IMR-90 (cell line): ENCODE data around the gene GMPPA. TPM values are rescaled to one million over a fixed set of nuclear protein-coding genes. Genes with fewer than 3 reads are reported as not detected.

ENCODE experiments used
- ATAC-seq: fragments of 200-7000 bp; cut with Tn5 transposase; 2 replicates; pipeline ENCODE4 v1.9.1; 2020; ENCODE audit warnings: low read depth, mild to moderate bottlenecking, moderate library complexity
- BruUV-seq: library from RNA; stranded (reverse); fragments of 400-500 nt; replicated peaks from 2 replicates; lab custom pipeline; 2021; lab: Mats Ljungman, UMichigan
- CTCF ChIA-PET: fragments of 300-600 bp; formaldehyde crosslinking; extraction: SDS; loops from one replicate; lab custom pipeline; 2021; ENCODE audit warnings: antibody characterized with exemption; lab: Yijun Ruan, JAX
- POLR2A ChIA-PET: fragments of 300-600 bp; sonication (Branson Sonifier 250); formaldehyde crosslinking; loops from one replicate; lab custom pipeline; 2022; ENCODE audit warnings: antibody characterized with exemption; ENCODE audit not compliant: unreplicated experiment; lab: Charles Lee
- DNase-seq: peaks from one replicate; pipeline ENCODE4 v3.0.0; 2013
- H2AFZ ChIP-seq: replicated peaks from 2 replicates; pipeline ENCODE3; 2013; ENCODE audit warnings: low read length, mild to moderate bottlenecking; ENCODE audit not compliant: poor library complexity
- H2AK5ac ChIP-seq: 2 replicates; pipeline ENCODE4 v1.6.1; 2013; ENCODE audit warnings: low read depth, low read length, inconsistent platforms
- H2AK9ac ChIP-seq: replicated peaks from 2 replicates; pipeline ENCODE3; 2013; ENCODE audit warnings: mild to moderate bottlenecking, low read depth, low read length, moderate library complexity; ENCODE audit not compliant: poor library complexity
- H2BK120ac ChIP-seq: 2 replicates; pipeline ENCODE4 v1.6.1; 2013; ENCODE audit warnings: low read depth, low read length, inconsistent platforms
- H2BK15ac ChIP-seq: 3 replicates; pipeline ENCODE4 v1.6.1; 2013; ENCODE audit warnings: low read depth, low read length, inconsistent platforms
- H2BK20ac ChIP-seq: 2 replicates; pipeline ENCODE4 v1.6.1; 2013; ENCODE audit warnings: low read depth, mild to moderate bottlenecking, inconsistent platforms, low read length, moderate library complexity
- H2BK5ac ChIP-seq: 2 replicates; pipeline ENCODE4 v1.6.1; 2013; ENCODE audit warnings: mild to moderate bottlenecking, low read depth, low read length, inconsistent platforms; ENCODE audit not compliant: poor library complexity, severe bottlenecking
- H3K14ac ChIP-seq: replicated peaks from 2 replicates; pipeline ENCODE4 v1.6.1; 2013; ENCODE audit warnings: low read depth, low read length, inconsistent platforms
- H3K18ac ChIP-seq: 2 replicates; pipeline ENCODE4 v1.6.1; 2013; ENCODE audit warnings: low read depth, low read length, control low read depth
- H3K23ac ChIP-seq: 2 replicates; pipeline ENCODE4 v1.6.1; 2013; ENCODE audit warnings: low read depth, low read length, inconsistent platforms
- H3K27ac ChIP-seq: 2 replicates; pipeline ENCODE4 v1.5.1; 2013; ENCODE audit warnings: mild to moderate bottlenecking, control low read depth, low read length; ENCODE audit not compliant: insufficient read depth
- H3K27me3 ChIP-seq: 2 replicates; pipeline ENCODE4 v1.6.1; 2013; ENCODE audit warnings: low read length; ENCODE audit not compliant: control insufficient read depth, insufficient read depth
- H3K36me3 ChIP-seq: 2 replicates; pipeline ENCODE4 v1.6.1; 2013; ENCODE audit warnings: low read length, mixed read lengths; ENCODE audit not compliant: control insufficient read depth, insufficient read depth
- H3K4ac ChIP-seq: 2 replicates; pipeline ENCODE4 v1.6.1; 2013; ENCODE audit warnings: low read depth, low read length, inconsistent platforms
- H3K4me1 ChIP-seq: 2 replicates; pipeline ENCODE4 v1.6.1; 2013; ENCODE audit warnings: low read length, mixed read lengths; ENCODE audit not compliant: control insufficient read depth, insufficient read depth
- H3K4me2 ChIP-seq: 2 replicates; pipeline ENCODE4 v1.6.1; 2013; ENCODE audit warnings: low read depth, mild to moderate bottlenecking, control low read depth, low read length, moderate library complexity
- H3K4me3 ChIP-seq: 2 replicates; pipeline ENCODE4 v1.5.1; 2013; ENCODE audit warnings: low read depth, mild to moderate bottlenecking, control low read depth, low read length, moderate library complexity; ENCODE audit not compliant: insufficient read depth
- H3K56ac ChIP-seq: 2 replicates; pipeline ENCODE4 v1.6.1; 2013; ENCODE audit warnings: low read length, inconsistent platforms; ENCODE audit not compliant: insufficient read depth; ENCODE audit errors: extremely low read depth
- H3K79me1 ChIP-seq, 2 experiments: 2 replicates each; pipeline ENCODE4 v1.6.1; 2013; ENCODE audit warnings: low read length in 2 of 2, inconsistent platforms in 1 of 2, low read depth in 1 of 2
- H3K9ac ChIP-seq: 2 replicates; pipeline ENCODE4 v1.6.1; 2013; ENCODE audit warnings: low read depth, low read length, control low read depth
- H3K9me1 ChIP-seq: 2 replicates; pipeline ENCODE4 v1.6.1; 2013; ENCODE audit warnings: low read length, inconsistent platforms; ENCODE audit not compliant: insufficient read depth
- H3K9me3 ChIP-seq: 2 replicates; pipeline ENCODE4 v1.6.1; 2013; ENCODE audit warnings: low read length; ENCODE audit not compliant: control insufficient read depth, insufficient read depth
- H4K20me1 ChIP-seq: 2 replicates; pipeline ENCODE4 v1.6.1; 2013; ENCODE audit warnings: low read length, inconsistent platforms; ENCODE audit not compliant: insufficient read depth
- H4K5ac ChIP-seq: 2 replicates; pipeline ENCODE4 v1.6.1; 2013; ENCODE audit warnings: mild to moderate bottlenecking, low read depth, low read length, control low read depth
- H4K8ac ChIP-seq, 2 experiments: 2 replicates each; pipeline ENCODE4 v1.6.1; 2013; ENCODE audit warnings: low read depth in 2 of 2, low read length in 2 of 2, control low read depth in 1 of 2, inconsistent platforms in 1 of 2
- H4K91ac ChIP-seq: 2 replicates; pipeline ENCODE4 v1.6.1; 2013; ENCODE audit warnings: low read depth, low read length, inconsistent platforms; ENCODE audit not compliant: insufficient read depth
- CEBPB ChIP-seq: IDR thresholded peaks from 2 replicates; pipeline ENCODE4 v1.6.1; 2012; ENCODE audit warnings: low read depth, low read length, improper control_type of control experiment
- CHD1 ChIP-seq: IDR thresholded peaks from 2 replicates; pipeline ENCODE4 v1.6.1; 2012; ENCODE audit warnings: low read depth, low read length, improper control_type of control experiment
- ELK1 ChIP-seq: fragments of 150-350 bp; IDR thresholded peaks from 2 replicates; pipeline ENCODE4 v1.6.1; 2016; ENCODE audit warnings: low read depth, mild to moderate bottlenecking, low read length, moderate library complexity, borderline replicate concordance
- FOS ChIP-seq: fragments of 150-350 bp; IDR thresholded peaks from 2 replicates; pipeline ENCODE4 v1.6.1; 2016; ENCODE audit warnings: low read depth, low read length
- MAZ ChIP-seq: IDR thresholded peaks from 2 replicates; pipeline ENCODE4 v1.6.1; 2012; ENCODE audit warnings: low read depth, mild to moderate bottlenecking, low read length, improper control_type of control experiment, moderate library complexity, borderline replicate concordance
- MXI1 ChIP-seq: IDR thresholded peaks from 2 replicates; pipeline ENCODE4 v1.6.1; 2012; ENCODE audit warnings: low read depth, mild to moderate bottlenecking, low read length, moderate library complexity, borderline replicate concordance
- RAD21 ChIP-seq: IDR thresholded peaks from 2 replicates; pipeline ENCODE4 v1.6.1; 2012; ENCODE audit warnings: low read length, improper control_type of control experiment
- RCOR1 ChIP-seq: IDR thresholded peaks from 2 replicates; pipeline ENCODE4 v1.6.1; 2012; ENCODE audit warnings: mild to moderate bottlenecking, low read length, improper control_type of control experiment; ENCODE audit not compliant: insufficient replicate concordance
- RFX5 ChIP-seq: IDR thresholded peaks from 2 replicates; pipeline ENCODE4 v1.8.0; 2012; ENCODE audit warnings: low read depth, mild to moderate bottlenecking, low read length, moderate library complexity
- SMC3 ChIP-seq: fragments of 150-350 bp; IDR thresholded peaks from 2 replicates; pipeline ENCODE4 v1.6.1; 2016; ENCODE audit warnings: low read depth, mild to moderate bottlenecking, antibody characterized with exemption, low read length, moderate library complexity
- WGBS, 2 experiments: methylation state at CpG; one replicate each; pipeline versions ENCODE4 v1.1.5 to v1.1.7; 2013; ENCODE audit warnings: missing lambda C conversion rate in 2 of 2; ENCODE audit not compliant: insufficient read length in 1 of 2; ENCODE audit errors: extremely low coverage in 2 of 2; 5-methylcytosine and 5-hydroxymethylcytosine counted together
- dilution Hi-C: fragments of 300-500 bp; cut with HindIII; formaldehyde crosslinking; loops from one replicate; pipeline ENCODE4 v1.14.3; 2018; ENCODE audit warnings: low sequenced_read_pairs; ENCODE audit not compliant: unreplicated experiment
- in situ Hi-C: fragments of 300-500 bp; cut with MboI; formaldehyde crosslinking; loops from 3 replicates; pipeline ENCODE4 v1.14.3; 2019; ENCODE audit warnings: low sequenced_read_pairs, inconsistent platforms, mixed read lengths
- intact Hi-C: fragments of 100-400 bp; cut with micrococcal nuclease; formaldehyde crosslinking; loops from 2 replicates; pipeline ENCODE4 v1.10.0; 2022
- polyA plus RNA-seq, 3 experiments: library from polyadenylated mRNA; depleted of rRNA; stranded (reverse); fragments of >200 nt; gene quantifications; 2 replicates each; pipeline ENCODE4 v1.2.3, GENCODE V29; 2012; ENCODE audit warnings: low replicate concordance in 1 of 3
- total RNA-seq: library from RNA; depleted of rRNA; stranded (reverse); fragments of >200 nt; gene quantifications from 2 replicates; pipeline ENCODE4 v1.2.3, GENCODE V29; 2012
- TF ChIP-seq, protein P1 (sequence below): conservative IDR thresholded peaks from 2 replicates; pipeline ENCODE4 v1.5.1; 2012; ENCODE audit warnings: mild to moderate bottlenecking, low read depth, low read length, improper control_type of control experiment
- TF ChIP-seq, protein P2 (sequence below): fragments of 150-350 bp; IDR thresholded peaks from 2 replicates; pipeline ENCODE4 v1.6.1; 2017; ENCODE audit warnings: mild to moderate bottlenecking, antibody characterized with exemption, low read length, low read depth

GMPPA gene
- total and polyA plus RNA-seq, 2 of the 4 experiments (the other 2 are of a cell fraction): 103 to 134 TPM

DNA sequence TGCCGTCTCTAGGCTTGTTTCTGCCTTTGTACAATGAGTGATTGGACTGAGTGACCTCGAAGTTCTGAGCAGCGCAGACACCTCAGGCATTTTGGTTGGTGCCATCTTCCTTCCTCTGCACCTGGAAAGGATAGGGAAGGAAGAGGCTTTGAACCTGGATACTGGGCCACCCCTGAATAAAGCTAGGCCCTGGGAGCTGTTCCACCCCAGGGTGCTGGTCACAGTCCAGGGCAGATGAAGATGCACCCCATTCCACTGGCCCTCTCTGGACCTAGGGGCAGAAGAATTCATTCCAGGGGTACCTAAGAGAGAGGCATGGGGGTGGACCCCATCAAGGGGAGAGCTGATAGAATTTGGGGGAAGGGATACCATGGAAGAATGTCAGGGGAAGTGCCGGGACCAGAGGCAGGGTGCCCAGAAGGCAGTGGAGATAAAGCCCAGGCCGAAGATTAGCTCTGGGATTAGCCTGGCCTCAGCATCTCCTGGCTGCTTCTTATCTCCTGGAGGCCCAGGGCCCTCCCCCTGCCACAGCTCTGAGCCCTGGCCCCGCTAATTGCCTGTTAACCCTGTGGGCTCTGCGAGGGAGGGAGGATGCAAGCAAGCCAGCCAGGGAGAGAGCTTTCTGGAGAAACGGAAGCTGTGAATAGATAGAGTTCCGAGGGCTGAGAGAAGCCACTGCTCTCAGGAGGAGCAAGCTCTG is 27.0 kb downstream of the GMPPA start:
- Histone ChIP-seq H3K27me3 (peaks cover 47% of the 10 kb centered on the region), H3K4me3 (no peak overlapping the region), H3K56ac (no peak overlapping the region), H3K79me1 (no peaks in the 10 kb centered on the region), H3K4ac (no peak overlapping the region), H3K4me1 (peaks cover 16% of the 10 kb centered on the region), H4K8ac (no peak overlapping the region), H3K9me1 (no peaks in the 10 kb centered on the region), H3K23ac (no peak overlapping the region), H3K36me3 (no peaks in the 10 kb centered on the region), H3K9me3 (no peaks in the 10 kb centered on the region), H3K4me2 (no peak overlapping the region), H4K91ac (no peak overlapping the region), H2AFZ (no peak overlapping the region), H2BK120ac (no peak overlapping the region), H4K20me1 (no peaks in the 10 kb centered on the region; the same call in 1 of the 2 replicates), H2BK5ac (no peak overlapping the region), H2BK15ac (no peak overlapping the region), H2AK5ac (no peak overlapping the region), H4K5ac (no peak overlapping the region), H2BK20ac (no peak overlapping the region), H3K9ac (no peak overlapping the region), H3K18ac (no peak overlapping the region), H3K14ac (no peak overlapping the region), H2AK9ac (no peak overlapping the region), H3K27ac (no peak overlapping the region)
- DNase-seq: no peak
- ATAC-seq: no peak
- 100% methylated on average over 1 of the region's 9 CpGs; no CpG with 5 or more reads in 1 of the 2 experiments for WGBS, 2 experiments
- intact Hi-C loops (no loop called here), dilution Hi-C loops (no loop called here), in situ Hi-C loops (no loop called here)
- TF ChIP-seq CHD1 (no peak), MAZ (no peak), ELK1 (no peak), RCOR1 (no peak), RFX5 (no peak), RAD21 (no peak), FOS (no peak), MXI1 (no peak), CEBPB (no peak), SMC3 (no peak)
- TF ChIP-seq, protein P1, sequence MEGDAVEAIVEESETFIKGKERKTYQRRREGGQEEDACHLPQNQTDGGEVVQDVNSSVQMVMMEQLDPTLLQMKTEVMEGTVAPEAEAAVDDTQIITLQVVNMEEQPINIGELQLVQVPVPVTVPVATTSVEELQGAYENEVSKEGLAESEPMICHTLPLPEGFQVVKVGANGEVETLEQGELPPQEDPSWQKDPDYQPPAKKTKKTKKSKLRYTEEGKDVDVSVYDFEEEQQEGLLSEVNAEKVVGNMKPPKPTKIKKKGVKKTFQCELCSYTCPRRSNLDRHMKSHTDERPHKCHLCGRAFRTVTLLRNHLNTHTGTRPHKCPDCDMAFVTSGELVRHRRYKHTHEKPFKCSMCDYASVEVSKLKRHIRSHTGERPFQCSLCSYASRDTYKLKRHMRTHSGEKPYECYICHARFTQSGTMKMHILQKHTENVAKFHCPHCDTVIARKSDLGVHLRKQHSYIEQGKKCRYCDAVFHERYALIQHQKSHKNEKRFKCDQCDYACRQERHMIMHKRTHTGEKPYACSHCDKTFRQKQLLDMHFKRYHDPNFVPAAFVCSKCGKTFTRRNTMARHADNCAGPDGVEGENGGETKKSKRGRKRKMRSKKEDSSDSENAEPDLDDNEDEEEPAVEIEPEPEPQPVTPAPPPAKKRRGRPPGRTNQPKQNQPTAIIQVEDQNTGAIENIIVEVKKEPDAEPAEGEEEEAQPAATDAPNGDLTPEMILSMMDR: no peak
- TF ChIP-seq, protein P2, sequence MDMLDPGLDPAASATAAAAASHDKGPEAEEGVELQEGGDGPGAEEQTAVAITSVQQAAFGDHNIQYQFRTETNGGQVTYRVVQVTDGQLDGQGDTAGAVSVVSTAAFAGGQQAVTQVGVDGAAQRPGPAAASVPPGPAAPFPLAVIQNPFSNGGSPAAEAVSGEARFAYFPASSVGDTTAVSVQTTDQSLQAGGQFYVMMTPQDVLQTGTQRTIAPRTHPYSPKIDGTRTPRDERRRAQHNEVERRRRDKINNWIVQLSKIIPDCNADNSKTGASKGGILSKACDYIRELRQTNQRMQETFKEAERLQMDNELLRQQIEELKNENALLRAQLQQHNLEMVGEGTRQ: no peak
- BruUV-seq: no TSS peak
- POLR2A ChIA-PET: no interaction called here
- CTCF ChIA-PET: interaction anchor here (1.3 kb wide), 1 partner anchor 16 kb away, joined by 3 read pairs; no protein-coding TSS in a partner anchor
